PC-3 (cell line): ENCODE data around the gene PTK6. TPM values are rescaled to one million over a fixed set of nuclear protein-coding genes. Genes with fewer than 3 reads are reported as not detected.

Experiments
- ATAC-seq: fragments of 200-7000 bp; cut with Tn5 transposase; 2 replicates; pipeline ENCODE4 v1.9.1; 2020; ENCODE audit warnings: mild to moderate bottlenecking, moderate library complexity
- BruUV-seq: library from RNA; stranded (reverse); fragments of 400-500 nt; replicated peaks from 2 replicates; lab custom pipeline; 2021; lab: Mats Ljungman, UMichigan
- CTCF ChIA-PET: fragments of 300-600 bp; sonication (Branson Sonifier 250); formaldehyde crosslinking; loops from one replicate; lab custom pipeline; 2022; ENCODE audit warnings: antibody characterized with exemption; lab: Charles Lee
- POLR2A ChIA-PET: fragments of 300-600 bp; sonication (Branson Sonifier 250); formaldehyde crosslinking; loops from one replicate; lab custom pipeline; 2022; ENCODE audit warnings: antibody characterized with exemption; ENCODE audit not compliant: unreplicated experiment; lab: Charles Lee
- DNase-seq: peaks from one replicate; pipeline ENCODE4 v3.0.0-alpha.2; 2015
- H2AFZ ChIP-seq: fragments of 300-600 bp; sonication (generic); 2 replicates; pipeline ENCODE4 v1.6.0; 2016; ENCODE audit warnings: antibody characterized with exemption, low read length
- H3F3A ChIP-seq: fragments of 300-600 bp; sonication (generic); one replicate; pipeline ENCODE4 v1.6.0; 2017; ENCODE audit warnings: antibody characterized with exemption, low read length, control low read depth, mild to moderate bottlenecking; ENCODE audit not compliant: unreplicated experiment
- H3K27ac ChIP-seq: fragments of 300-600 bp; sonication (generic); 2 replicates; pipeline ENCODE4 v1.5.1; 2016; ENCODE audit warnings: mild to moderate bottlenecking, low read length
- H3K27me3 ChIP-seq: fragments of 300-600 bp; sonication (generic); 2 replicates; pipeline ENCODE4 v1.6.1; 2016; ENCODE audit warnings: low read length, mixed read lengths
- H3K36me3 ChIP-seq: fragments of 300-600 bp; sonication (generic); 2 replicates; pipeline ENCODE4 v1.6.1; 2016; ENCODE audit warnings: low read depth, mixed run types, low read length, mixed read lengths
- H3K4me1 ChIP-seq: fragments of 300-600 bp; sonication (generic); 2 replicates; pipeline ENCODE4 v1.5.1; 2016; ENCODE audit warnings: low read length; ENCODE audit not compliant: insufficient read depth
- H3K4me2 ChIP-seq: fragments of 300-600 bp; sonication (generic); 2 replicates; pipeline ENCODE4 v1.6.0; 2016; ENCODE audit warnings: low read length
- H3K4me3 ChIP-seq: fragments of 300-600 bp; sonication (generic); 2 replicates; pipeline ENCODE4 v1.5.1; 2016; ENCODE audit warnings: mild to moderate bottlenecking, low read length, mixed read lengths
- H3K79me2 ChIP-seq: fragments of 300-600 bp; sonication (generic); 2 replicates; pipeline ENCODE4 v1.6.1; 2017; ENCODE audit warnings: low read length, mixed read lengths
- H3K9ac ChIP-seq: fragments of 300-600 bp; sonication (generic); 2 replicates; pipeline ENCODE4 v1.6.0; 2016; ENCODE audit warnings: mild to moderate bottlenecking, low read length
- H3K9me2 ChIP-seq: fragments of 300-600 bp; sonication (generic); replicated peaks from 2 replicates; pipeline ENCODE4 v1.6.1; 2016; ENCODE audit warnings: mixed run types, low read length, mixed read lengths
- H3K9me3 ChIP-seq: fragments of 300-600 bp; sonication (generic); 2 replicates; pipeline ENCODE4 v1.6.1; 2016; ENCODE audit warnings: low read length, mixed read lengths
- H4K20me1 ChIP-seq: fragments of 300-600 bp; sonication (generic); 2 replicates; pipeline ENCODE4 v1.6.1; 2016; ENCODE audit warnings: low read length, mixed read lengths
- CTCF ChIP-seq: fragments of 300-600 bp; sonication (generic); conservative IDR thresholded peaks from 2 replicates; pipeline ENCODE4 v1.5.1; 2017; ENCODE audit warnings: antibody characterized with exemption, low read depth, mild to moderate bottlenecking, low read length
- EZH2 ChIP-seq: fragments of 300-600 bp; sonication (generic); IDR thresholded peaks from one replicate; pipeline ENCODE4 v1.6.1; 2017; ENCODE audit warnings: antibody characterized with exemption, mild to moderate bottlenecking, low read length; ENCODE audit not compliant: unreplicated experiment
- EZH2phosphoT487 ChIP-seq: fragments of 300-600 bp; sonication (generic); IDR thresholded peaks from 2 replicates; pipeline ENCODE4 v1.6.1; 2018; ENCODE audit warnings: mild to moderate bottlenecking, antibody characterized with exemption, low read length, borderline replicate concordance
- intact Hi-C: fragments of 100-400 bp; cut with micrococcal nuclease; formaldehyde crosslinking; loops from 2 replicates; pipeline ENCODE4 v1.9.0; 2023
- total RNA-seq: library from RNA; depleted of rRNA; stranded (reverse); fragments of >200 nt; gene quantifications from 2 replicates; pipeline ENCODE4 v1.2.3, GENCODE V29; 2014

The PTK6 gene
- total RNA-seq, 1 experiment from 2014 or later, result 11.1 TPM

- BruUV-seq, result no TSS peak
- Histone ChIP-seq H3K9ac (no peak overlapping the region), H3K9me3 (no peaks in the 10 kb centered on the region), H3K79me2 (0 out of 2 replicates have a peak, but pooled peaks cover under 1% of the 10 kb centered on the region), H3K4me1 (no peaks in the 10 kb centered on the region), H2AFZ (no peak overlapping the region), H3K9me2 (no peaks in the 10 kb centered on the region), H3K27ac (no peak overlapping the region), H4K20me1 (no peaks in the 10 kb centered on the region), H3F3A (no peaks in the 10 kb centered on the region), H3K4me2 (no peak overlapping the region), H3K27me3 (no peaks in the 10 kb centered on the region), H3K4me3 (no peak overlapping the region), H3K36me3 (no peaks in the 10 kb centered on the region)
- POLR2A ChIA-PET, result no interaction called here
- intact Hi-C loops, result no loop called here
- CTCF ChIA-PET, result no interaction called here
- no peak for DNase-seq
- no peak for ATAC-seq
- TF ChIP-seq EZH2phosphoT487 (no peak), CTCF (no peak), EZH2 (no peak)
Measured at GRCh38 chr20:63567386-63568169, 30.4 kb upstream of the PTK6 start.

GRCh38 chr20:63567136-63567385 is 29.9 kb upstream of the PTK6 start:
- H3K36me3 ChIP-seq, result no peaks in the 10 kb centered on the region
- CTCF ChIA-PET, result no interaction called here

More at GRCh38 chr20:63567136-63567385, 29.9 kb upstream of the PTK6 start:
- Histone ChIP-seq H3K27me3 (no peaks in the 10 kb centered on the region), H3K27ac (no peak overlapping the region), H3K9me2 (no peaks in the 10 kb centered on the region), H4K20me1 (no peaks in the 10 kb centered on the region), H3K4me2 (no peak overlapping the region), H3K9ac (no peak overlapping the region), H3K79me2 (no peaks in the 10 kb centered on the region), H3K4me1 (no peaks in the 10 kb centered on the region), H3K4me3 (no peak overlapping the region), H2AFZ (no peak overlapping the region), H3K9me3 (no peaks in the 10 kb centered on the region), H3F3A (no peaks in the 10 kb centered on the region)
- ATAC-seq (no peak), DNase-seq (no peak)
- POLR2A ChIA-PET, result no interaction called here
- no peak for TF ChIP-seq CTCF
- TF ChIP-seq EZH2, result no peak
- no peak for TF ChIP-seq EZH2phosphoT487
- BruUV-seq, result no TSS peak
- intact Hi-C loops, result no loop called here
